Tibial nerve (tissue), 4 donors: Measurements from ENCODE around the gene SLC39A11. TPM values are rescaled to one million over a fixed set of nuclear protein-coding genes. Genes with fewer than 3 reads are reported as not detected.

Experiments
- DNase-seq, 2 donors: peaks; one replicate each; pipeline ENCODE4 v3.0.0-alpha.2; 2019; ENCODE audit warnings: low spot score in 2 of 2
- H3K27ac ChIP-seq, 4 donors: fragments of 200-600 bp; sonication (generic) in 3 of 4; one replicate each; pipeline ENCODE4 v1.5.1; 2017 to 2019; ENCODE audit warnings: mild to moderate bottlenecking in 1 of 4
- H3K27me3 ChIP-seq, 2 donors: fragments of 200-600 bp; sonication (generic) in 1 of 2; one replicate each; pipeline versions ENCODE4 v1.5.1 to v1.6.0; 2017 to 2019
- H3K36me3 ChIP-seq, 3 donors: fragments of 200-600 bp; sonication (generic); one replicate each; pipeline ENCODE4 v1.5.1; 2018 to 2019
- H3K4me1 ChIP-seq, 4 donors: fragments of 200-600 bp; sonication (generic) in 3 of 4; one replicate each; pipeline ENCODE4 v1.5.1; 2017 to 2019
- H3K4me3 ChIP-seq, 4 donors: fragments of 200-600 bp; sonication (generic) in 3 of 4; one replicate each; pipeline ENCODE4 v1.5.1; 2017 to 2019; ENCODE audit warnings: mild to moderate bottlenecking in 1 of 4, moderate library complexity in 1 of 4
- H3K9me3 ChIP-seq, 4 donors: fragments of 200-600 bp; sonication (generic) in 3 of 4; one replicate each; pipeline ENCODE4 v1.5.1; 2017 to 2019
- EP300 ChIP-seq, 2 donors: sonication (generic); formaldehyde crosslinking; IDR thresholded peaks; one replicate each; pipeline ENCODE4 v1.6.1; 2017; ENCODE audit warnings: antibody characterized with exemption in 2 of 2, mild to moderate bottlenecking in 1 of 2
- POLR2A ChIP-seq, 2 donors: fragments of 450-650 bp; IDR thresholded peaks; one replicate each; pipeline ENCODE4 v1.6.1; 2017; ENCODE audit warnings: antibody characterized with exemption in 2 of 2, mild to moderate bottlenecking in 2 of 2, moderate library complexity in 2 of 2
- WGBS, 2 donors: methylation state at CpG; one replicate each; pipeline ENCODE4 v1.1.5; 2018; 5-methylcytosine and 5-hydroxymethylcytosine counted together
- total RNA-seq, 4 donors: library from RNA; depleted of rRNA; stranded (reverse); fragments of >200 nt; gene quantifications; one replicate each; pipeline ENCODE4 v1.1.0, GENCODE V29; 2016
- TF ChIP-seq, protein P1 (sequence below), 5 experiments: fragments of 200-600 bp in 3 of 5; fragments of 450-650 bp in 2 of 5; sonication (generic) in 3 of 5; IDR thresholded peaks; one replicate each; pipeline ENCODE4 v1.5.1; 2016 to 2019; ENCODE audit warnings: antibody characterized with exemption in 5 of 5, mild to moderate bottlenecking in 3 of 5, moderate library complexity in 2 of 5

Gene SLC39A11
- total RNA-seq, 4 donors from 2014 or later, result 19.9 to 48.4 (median 37.5) TPM

DNA sequence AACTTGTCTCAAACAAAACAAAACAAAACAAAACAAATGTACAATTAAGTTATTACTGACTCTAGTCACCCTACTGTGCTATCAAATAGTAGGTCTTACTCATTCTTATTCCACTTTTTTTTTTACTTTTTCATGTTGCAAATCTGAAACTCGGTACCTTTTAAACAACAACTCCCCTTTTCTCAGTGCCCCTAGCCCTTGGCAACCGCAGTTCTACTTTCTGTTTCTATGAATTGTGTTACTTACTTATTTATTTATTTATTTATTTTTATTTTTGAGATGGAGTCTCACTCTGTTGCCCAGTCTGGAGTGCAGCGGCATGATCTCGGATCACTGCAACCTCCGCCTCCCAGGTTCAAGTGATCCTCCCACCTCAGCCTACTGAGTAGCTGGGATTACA is 104.0 kb downstream of the SLC39A11 start:
- WGBS, 2 donors, result 93 to 94% methylated on average over 5 of the region's 5 CpGs
- no peak for TF ChIP-seq POLR2A (IDR thresholded peaks at IDR 0.05)
- TF ChIP-seq EP300 (IDR thresholded peaks at IDR 0.05), result no peak
- TF ChIP-seq, protein P1, sequence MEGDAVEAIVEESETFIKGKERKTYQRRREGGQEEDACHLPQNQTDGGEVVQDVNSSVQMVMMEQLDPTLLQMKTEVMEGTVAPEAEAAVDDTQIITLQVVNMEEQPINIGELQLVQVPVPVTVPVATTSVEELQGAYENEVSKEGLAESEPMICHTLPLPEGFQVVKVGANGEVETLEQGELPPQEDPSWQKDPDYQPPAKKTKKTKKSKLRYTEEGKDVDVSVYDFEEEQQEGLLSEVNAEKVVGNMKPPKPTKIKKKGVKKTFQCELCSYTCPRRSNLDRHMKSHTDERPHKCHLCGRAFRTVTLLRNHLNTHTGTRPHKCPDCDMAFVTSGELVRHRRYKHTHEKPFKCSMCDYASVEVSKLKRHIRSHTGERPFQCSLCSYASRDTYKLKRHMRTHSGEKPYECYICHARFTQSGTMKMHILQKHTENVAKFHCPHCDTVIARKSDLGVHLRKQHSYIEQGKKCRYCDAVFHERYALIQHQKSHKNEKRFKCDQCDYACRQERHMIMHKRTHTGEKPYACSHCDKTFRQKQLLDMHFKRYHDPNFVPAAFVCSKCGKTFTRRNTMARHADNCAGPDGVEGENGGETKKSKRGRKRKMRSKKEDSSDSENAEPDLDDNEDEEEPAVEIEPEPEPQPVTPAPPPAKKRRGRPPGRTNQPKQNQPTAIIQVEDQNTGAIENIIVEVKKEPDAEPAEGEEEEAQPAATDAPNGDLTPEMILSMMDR (IDR thresholded peaks at IDR 0.05), result no peak
- no peak overlapping the region for H3K4me3 ChIP-seq
- H3K36me3 ChIP-seq, result no peaks in the 10 kb centered on the region
- no peaks in the 10 kb centered on the region for H3K27me3 ChIP-seq
- H3K9me3 ChIP-seq, result no peaks in the 10 kb centered on the region
- no peak for DNase-seq
- H3K4me1 ChIP-seq, result peaks cover 0 to 4% (median 0%) of the 10 kb centered on the region in 4 donors
- H3K27ac ChIP-seq, result no peak overlapping the region

DNA sequence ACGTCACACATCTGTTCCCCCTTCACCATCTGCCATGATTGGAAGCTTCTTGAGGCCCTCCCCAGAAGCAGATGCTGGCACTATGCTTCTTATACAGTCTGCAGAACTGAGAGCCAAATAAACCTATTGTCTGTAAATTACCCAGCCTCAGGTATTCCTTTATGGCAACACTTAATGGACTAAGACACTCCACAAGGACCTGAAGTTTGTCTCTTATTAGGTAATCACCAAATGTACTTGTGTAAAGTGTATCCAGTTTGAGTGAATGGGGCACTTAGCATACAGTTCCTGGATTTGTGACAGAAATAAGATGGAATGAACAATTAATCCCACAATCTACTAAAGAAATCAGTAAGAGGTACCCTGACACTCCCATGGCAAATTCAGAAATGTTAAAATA is 105.3 kb downstream of the SLC39A11 start:
- no peaks in the 10 kb centered on the region for H3K9me3 ChIP-seq
- no peak overlapping the region for H3K27ac ChIP-seq
- H3K27me3 ChIP-seq, result no peaks in the 10 kb centered on the region
- DNase-seq, result no peak
- 100% methylated on average over 1 of the region's 1 CpG for WGBS, 2 donors
- no peak for TF ChIP-seq POLR2A (IDR thresholded peaks at IDR 0.05)
- TF ChIP-seq, protein P1 (IDR thresholded peaks at IDR 0.05), result no peak
- TF ChIP-seq EP300 (IDR thresholded peaks at IDR 0.05), result no peak
- H3K36me3 ChIP-seq, result no peaks in the 10 kb centered on the region
- peaks cover 0 to 4% (median 0%) of the 10 kb centered on the region in 4 donors for H3K4me1 ChIP-seq
- no peak overlapping the region for H3K4me3 ChIP-seq

DNA sequence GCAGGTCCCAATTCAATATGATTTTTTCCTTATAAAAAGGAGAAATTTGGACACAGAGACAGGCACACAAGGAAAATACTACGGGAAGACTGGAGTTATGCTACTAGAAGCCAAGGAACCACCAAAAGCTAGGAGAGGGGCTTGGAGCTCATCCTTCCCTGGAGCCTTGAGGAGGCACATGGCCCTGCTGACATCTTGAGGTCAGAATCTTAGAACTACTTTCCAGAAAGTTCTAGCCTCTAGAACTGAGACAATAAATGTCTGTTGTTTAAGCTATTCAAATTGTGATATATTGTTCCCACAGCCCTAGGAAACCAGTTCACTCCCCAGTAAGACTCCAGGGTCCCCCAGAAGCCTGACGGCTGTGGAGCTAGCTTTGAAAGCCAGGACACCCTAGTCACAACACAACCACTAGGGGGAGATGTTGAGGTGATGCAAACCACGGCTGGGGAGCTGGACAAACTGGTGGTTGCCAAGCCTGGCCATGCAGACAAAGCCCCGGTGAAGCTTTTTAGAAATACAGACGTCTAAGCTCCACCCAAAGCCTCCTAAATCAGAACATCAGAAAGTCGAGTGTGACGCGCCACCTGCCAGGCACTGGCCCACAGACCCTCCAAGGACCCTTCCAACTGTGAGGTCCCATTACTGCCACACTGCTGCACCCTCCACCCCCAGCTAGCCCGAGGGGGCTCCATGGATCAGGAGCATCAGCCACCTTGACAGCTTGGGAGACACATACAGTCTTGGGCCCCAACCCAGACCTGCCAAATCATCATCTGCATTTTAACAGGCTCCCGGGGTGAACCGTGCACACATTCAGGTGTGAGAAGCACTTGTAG is 106.4 kb downstream of the SLC39A11 start:
- WGBS, 2 donors, result 54 to 55% methylated on average over 11 of the region's 11 CpGs
- Histone ChIP-seq H3K27me3 (no peaks in the 10 kb centered on the region), H3K9me3 (no peaks in the 10 kb centered on the region), H3K4me3 (no peak overlapping the region), H3K4me1 (peaks cover 0 to 4% (median 0%) of the 10 kb centered on the region in 4 donors), H3K27ac (no peak overlapping the region), H3K36me3 (no peaks in the 10 kb centered on the region)
- TF ChIP-seq POLR2A (IDR thresholded peaks at IDR 0.05), result no peak
- TF ChIP-seq, protein P1 (IDR thresholded peaks at IDR 0.05), result peak; percentile 52 to 83 (median 76)
- peak; percentile 37 to 71 for DNase-seq

DNA sequence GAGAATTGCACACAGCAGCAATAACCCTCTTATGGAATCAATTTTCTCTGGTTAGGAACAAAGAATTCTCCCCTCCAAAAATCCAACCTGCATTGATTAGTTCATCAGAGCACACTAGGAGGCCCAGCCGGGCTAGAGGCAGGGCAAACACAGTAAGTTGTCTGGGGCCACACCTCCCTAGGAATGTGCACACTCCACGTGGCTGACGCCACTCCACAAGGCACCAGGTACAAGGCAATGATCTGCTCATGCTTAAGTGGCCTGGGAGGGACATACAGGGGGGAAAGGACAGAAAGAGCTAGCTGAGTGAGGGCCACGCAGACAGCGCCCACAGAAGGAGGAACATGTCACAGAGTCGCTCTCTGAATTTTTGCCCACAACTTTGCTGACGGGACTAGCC is 107.6 kb downstream of the SLC39A11 start:
- Histone ChIP-seq H3K4me1 (peaks cover 0 to 4% (median 0%) of the 10 kb centered on the region in 4 donors), H3K36me3 (no peaks in the 10 kb centered on the region), H3K27me3 (no peaks in the 10 kb centered on the region), H3K9me3 (no peaks in the 10 kb centered on the region), H3K4me3 (no peak overlapping the region), H3K27ac (no peak overlapping the region)
- DNase-seq, result no peak
- TF ChIP-seq, protein P1 (IDR thresholded peaks at IDR 0.05), result no peak
- TF ChIP-seq POLR2A (IDR thresholded peaks at IDR 0.05) (no peak), EP300 (IDR thresholded peaks at IDR 0.05) (no peak)
- WGBS, 2 donors, result 78 to 79% methylated on average over 7 of the region's 7 CpGs

DNA sequence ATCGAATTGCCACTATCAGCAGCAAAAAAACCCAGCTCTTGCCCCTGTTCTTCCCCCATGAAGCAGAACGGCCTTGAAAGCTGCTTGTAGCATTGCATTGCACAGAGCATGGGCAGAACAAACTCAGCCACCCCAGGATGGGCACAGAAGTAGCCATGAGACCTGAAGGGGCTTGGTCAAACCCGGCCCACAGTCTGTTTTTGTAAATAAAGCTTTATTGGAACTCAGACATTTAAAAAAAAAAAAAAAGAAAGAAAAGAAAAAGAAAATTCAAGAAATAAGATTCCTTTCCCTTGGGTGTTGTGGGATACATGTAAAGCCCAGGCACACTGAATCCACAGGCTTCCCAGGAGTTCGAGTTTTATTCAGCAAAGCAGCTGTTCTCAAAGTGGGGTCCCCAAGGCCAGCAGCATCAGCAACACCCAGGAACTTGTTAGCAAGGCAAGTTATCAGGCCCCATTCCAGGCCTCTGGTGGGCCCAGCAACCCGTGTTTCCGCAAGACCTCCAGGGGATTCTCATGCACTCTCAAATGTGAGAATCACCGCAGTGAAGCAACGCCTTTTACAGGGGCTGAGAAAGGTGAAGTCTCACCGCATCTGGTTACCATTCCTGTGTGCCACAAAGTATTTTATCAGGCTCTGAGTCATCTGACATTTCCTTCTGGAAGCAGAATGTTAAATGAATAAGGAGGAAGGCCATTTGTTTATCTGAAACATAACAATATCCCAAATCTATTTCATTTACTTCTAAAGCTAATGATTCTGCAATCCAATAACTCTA is 108.2 kb downstream of the SLC39A11 start:
- Histone ChIP-seq H3K9me3 (no peaks in the 10 kb centered on the region), H3K4me1 (peaks cover 0 to 4% (median 0%) of the 10 kb centered on the region in 4 donors), H3K36me3 (no peaks in the 10 kb centered on the region), H3K4me3 (no peak overlapping the region), H3K27me3 (no peaks in the 10 kb centered on the region), H3K27ac (no peak overlapping the region)
- TF ChIP-seq POLR2A (IDR thresholded peaks at IDR 0.05) (no peak), EP300 (IDR thresholded peaks at IDR 0.05) (no peak)
- TF ChIP-seq, protein P1 (IDR thresholded peaks at IDR 0.05), result no peak
- WGBS, 2 donors, result 70 to 84% methylated on average over 9 of the region's 9 CpGs
- DNase-seq, result no peak
